LNCaP clone FGC (cell line): ENCODE measurements around the gene SNX15.
A peak's percentile ranks its signal among the peaks of the same experiment; 100 is the strongest.

Experiments used
- DNase-seq: peaks from one replicate; pipeline ENCODE4 v3.0.0-alpha.2; 2011; ENCODE audit warnings: low read depth
- H3K4me3 ChIP-seq: 2 replicates; pipeline ENCODE4 v1.5.1; 2011; ENCODE audit warnings: mild to moderate bottlenecking, low read depth, low read length, control low read depth
- TF ChIP-seq, protein P1 (sequence below): IDR thresholded peaks from 2 replicates; pipeline ENCODE4 v1.5.1; 2012; ENCODE audit warnings: mild to moderate bottlenecking; ENCODE audit not compliant: control insufficient read depth, insufficient read depth; ENCODE audit errors: extremely low read depth

SNX15 gene

DNA sequence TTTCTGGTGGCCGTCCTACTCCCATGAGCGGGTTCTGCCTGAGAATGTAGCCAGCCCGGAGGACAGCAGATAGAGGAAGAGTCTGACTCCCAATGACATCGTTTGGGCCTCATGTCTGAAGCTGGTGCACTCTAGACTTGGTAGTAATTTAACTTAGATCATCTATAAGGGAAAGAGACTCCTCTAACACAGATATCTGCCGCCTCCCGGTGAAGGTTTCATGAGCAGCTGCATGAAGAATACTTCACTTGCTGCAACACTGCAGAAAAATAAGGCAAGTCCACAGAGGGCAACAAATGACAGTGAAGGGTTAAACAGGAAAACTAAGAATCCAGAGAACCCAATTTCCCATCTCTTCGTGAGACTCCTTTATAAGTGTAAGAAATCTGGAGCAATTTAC, 19.2 kb upstream of the SNX15 start:
- H3K4me3 ChIP-seq: no peak overlapping the region
- TF ChIP-seq, protein P1, sequence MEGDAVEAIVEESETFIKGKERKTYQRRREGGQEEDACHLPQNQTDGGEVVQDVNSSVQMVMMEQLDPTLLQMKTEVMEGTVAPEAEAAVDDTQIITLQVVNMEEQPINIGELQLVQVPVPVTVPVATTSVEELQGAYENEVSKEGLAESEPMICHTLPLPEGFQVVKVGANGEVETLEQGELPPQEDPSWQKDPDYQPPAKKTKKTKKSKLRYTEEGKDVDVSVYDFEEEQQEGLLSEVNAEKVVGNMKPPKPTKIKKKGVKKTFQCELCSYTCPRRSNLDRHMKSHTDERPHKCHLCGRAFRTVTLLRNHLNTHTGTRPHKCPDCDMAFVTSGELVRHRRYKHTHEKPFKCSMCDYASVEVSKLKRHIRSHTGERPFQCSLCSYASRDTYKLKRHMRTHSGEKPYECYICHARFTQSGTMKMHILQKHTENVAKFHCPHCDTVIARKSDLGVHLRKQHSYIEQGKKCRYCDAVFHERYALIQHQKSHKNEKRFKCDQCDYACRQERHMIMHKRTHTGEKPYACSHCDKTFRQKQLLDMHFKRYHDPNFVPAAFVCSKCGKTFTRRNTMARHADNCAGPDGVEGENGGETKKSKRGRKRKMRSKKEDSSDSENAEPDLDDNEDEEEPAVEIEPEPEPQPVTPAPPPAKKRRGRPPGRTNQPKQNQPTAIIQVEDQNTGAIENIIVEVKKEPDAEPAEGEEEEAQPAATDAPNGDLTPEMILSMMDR: no peak
- no peak for DNase-seq

DNA sequence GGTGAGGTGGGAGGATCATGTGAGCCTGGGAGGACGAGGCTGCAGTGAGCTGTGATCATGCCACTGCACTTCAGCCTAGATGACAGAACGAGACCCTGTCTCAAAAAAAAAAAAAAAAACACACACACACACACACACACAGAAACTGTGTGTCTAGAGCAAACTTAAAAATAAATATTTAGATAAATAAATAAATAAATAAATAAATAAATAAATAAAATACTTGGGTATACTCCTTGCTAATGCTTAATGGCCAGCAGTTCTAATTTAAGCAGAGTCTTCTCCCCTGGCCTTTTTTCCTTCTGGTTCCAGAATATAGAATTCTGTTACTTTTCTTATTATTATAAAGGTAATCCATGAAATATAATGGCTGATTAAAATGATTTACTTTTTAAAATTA, 18.4 kb upstream of the SNX15 start:
- no peak overlapping the region for H3K4me3 ChIP-seq
- TF ChIP-seq, protein P1: no peak
- no peak for DNase-seq

DNA sequence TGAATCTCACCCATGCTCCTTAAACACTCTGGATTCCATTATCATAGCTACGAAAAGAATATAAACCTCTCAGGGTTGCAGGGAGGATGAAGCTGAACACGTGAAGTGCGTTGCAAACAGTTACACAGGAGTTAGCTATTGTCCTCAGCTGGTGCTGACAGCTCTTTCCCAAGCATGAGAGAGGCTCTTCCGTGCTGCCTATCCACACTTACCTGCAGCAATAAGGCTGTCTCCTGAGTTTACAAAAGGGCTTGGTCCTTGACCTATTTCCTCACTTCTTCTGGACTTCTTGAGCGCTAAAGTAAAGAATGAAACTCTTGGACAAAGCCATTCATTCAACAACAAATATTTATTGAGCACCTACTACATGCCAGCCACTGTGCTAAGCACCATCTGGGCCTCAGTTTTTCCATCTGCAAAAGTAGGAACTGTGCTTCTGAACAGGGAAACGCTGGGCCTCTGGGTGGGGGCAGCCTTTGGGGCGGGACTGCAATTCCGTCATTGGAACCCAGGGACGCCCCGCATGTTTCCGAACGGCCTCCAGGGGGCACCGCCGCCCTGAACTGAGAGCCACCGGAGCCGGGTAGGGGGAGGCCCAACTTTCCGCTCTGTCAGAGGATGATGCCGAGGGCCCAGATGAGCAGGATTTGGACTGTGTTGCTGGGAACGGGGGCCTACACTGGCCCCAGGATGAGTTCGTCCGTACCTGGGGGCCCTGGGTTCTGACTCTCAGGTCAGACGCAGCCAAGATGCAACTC, 13.9 kb upstream of the SNX15 start:
- peak overlapping the region; percentile 79 for H3K4me3 ChIP-seq
- no peak for DNase-seq
- TF ChIP-seq, protein P1: peak; percentile 81

DNA sequence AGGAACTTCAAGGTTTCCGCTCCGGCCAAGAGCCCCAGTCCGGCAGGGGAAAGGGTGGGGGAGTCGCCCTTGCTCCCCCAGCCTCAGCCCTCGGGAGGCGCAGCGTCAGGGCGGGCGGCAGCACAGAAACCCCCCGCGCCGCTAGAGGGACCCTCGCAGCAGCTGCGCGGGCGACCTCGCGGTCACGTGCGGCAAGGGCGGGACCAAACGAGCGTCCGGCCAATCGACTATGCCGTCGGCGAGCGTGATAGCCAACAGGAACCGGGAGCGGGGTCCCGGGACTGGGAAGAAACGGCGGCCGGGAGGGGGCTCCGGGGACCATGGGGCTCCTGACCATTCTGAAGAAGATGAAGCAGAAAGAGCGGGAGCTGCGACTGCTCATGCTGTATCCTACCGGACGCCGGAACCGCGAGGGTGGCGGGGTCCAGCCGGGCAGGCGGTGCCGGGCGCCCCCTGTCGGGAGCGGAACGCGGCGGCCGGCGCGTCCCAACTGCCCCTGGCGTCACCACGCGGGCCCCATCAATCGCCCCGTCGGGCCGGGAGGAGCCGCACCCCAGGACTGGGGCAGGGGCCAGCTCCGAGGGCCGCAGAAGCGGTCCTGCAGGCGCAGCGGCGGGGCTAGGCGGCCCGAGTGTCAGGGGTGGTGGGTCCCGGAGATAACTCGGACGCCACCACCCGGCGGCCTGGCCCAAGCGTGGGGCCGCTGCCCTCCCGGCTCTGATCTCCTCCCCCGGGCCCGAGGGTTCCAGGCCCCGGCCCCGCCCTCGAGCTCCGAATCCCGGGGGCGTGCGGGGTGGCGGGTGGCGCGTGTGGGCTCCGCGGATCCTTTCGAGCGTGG, 13.1 kb upstream of the SNX15 start, which contains the start of gene ARL2:
TSS of gene ARL2 (plus strand) at position 273 of the 838 bp plus-strand sequence. CDS start at position 321, 48 bp downstream.
- TF ChIP-seq, protein P1: peak; percentile 84
- peak within 1 kb of the TSS; percentile 79 for H3K4me3 ChIP-seq
- peak; percentile 53 for DNase-seq

DNA sequence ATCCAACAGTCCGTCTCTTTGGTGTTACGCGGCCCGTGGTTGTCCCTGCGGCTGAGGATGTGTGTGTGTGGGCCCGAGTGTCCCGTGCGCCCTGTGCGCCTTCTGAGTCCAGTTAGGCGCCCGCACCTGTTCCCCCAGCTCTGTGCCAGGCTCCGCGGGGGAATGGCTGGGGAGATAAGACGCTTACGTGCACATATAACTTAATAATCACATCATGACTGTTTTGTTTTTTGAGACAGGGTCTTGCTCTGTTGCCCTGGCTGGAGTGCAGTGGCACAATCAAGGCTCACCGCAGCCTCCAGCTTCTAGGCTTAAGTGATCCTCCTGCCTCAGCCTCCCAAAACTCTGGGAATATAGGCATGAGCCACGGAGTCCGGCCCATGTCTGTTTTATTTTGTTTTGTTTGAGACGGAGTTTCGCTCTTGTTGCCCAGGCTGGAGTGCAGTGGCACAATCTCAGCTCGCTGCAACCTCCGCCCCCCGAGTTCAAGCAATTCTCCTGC, 12.5 kb upstream of the SNX15 start:
- no peak for DNase-seq
- TF ChIP-seq, protein P1: no peak
- H3K4me3 ChIP-seq: peak overlapping the region; percentile 79

DNA sequence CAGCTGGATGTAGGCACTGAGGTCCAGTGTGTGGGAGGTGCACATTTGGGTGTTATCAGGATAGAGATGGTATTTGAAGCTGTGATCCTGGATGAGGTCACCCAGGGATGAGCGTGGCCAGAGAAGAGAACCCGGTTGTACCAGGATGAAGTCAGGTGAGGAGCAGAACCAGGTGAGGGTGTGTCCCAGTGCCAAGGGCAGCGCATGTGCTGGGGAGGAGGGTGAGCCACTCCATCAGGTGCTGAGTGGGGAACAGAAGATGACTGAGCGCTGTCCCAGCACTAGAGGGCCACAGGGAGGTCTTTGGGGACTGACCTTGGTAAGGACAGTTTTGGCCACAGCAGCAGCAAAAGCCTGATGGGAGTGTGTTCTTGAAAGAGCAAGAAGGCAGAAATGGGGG, 10.5 kb upstream of the SNX15 start:
- TF ChIP-seq, protein P1: no peak

More for the DNA sequence above, 10.5 kb upstream of the SNX15 start:
- H3K4me3 ChIP-seq: no peak overlapping the region
- DNase-seq: no peak
